GM10847 (cell line): ENCODE results near the gene ACER2.

Experiments
- POLR2A ChIP-seq: IDR thresholded peaks from 2 replicates; pipeline ENCODE4 v1.6.1; 2011; ENCODE audit not compliant: insufficient read length; ENCODE audit errors: extremely low read depth

ACER2 gene

GRCh38 chr9:19404283-19405075 is 4.3 kb upstream of the ACER2 start:
- no peak for TF ChIP-seq POLR2A

- no peak for TF ChIP-seq POLR2A
These were observed 3.0 kb upstream of the ACER2 start for GRCh38 chr9:19405771-19406170.

GRCh38 chr9:19408316-19408692 is 505 bp upstream of the ACER2 start:
- TF ChIP-seq POLR2A: no peak

GRCh38 chr9:19409401-19410194 is 789 bp downstream of the ACER2 start:
- TF ChIP-seq POLR2A: no peak

- TF ChIP-seq POLR2A: no peak
These were observed 1.3 kb downstream of the ACER2 start for GRCh38 chr9:19410195-19410503.

- no peak for TF ChIP-seq POLR2A
These were observed 1.8 kb downstream of the ACER2 start for GRCh38 chr9:19410594-19410993.

GRCh38 chr9:19411316-19411715 is 2.5 kb downstream of the ACER2 start:
- no peak for TF ChIP-seq POLR2A

- no peak for TF ChIP-seq POLR2A
These were observed 7.3 kb downstream of the ACER2 start for GRCh38 chr9:19416143-19416542.

GRCh38 chr9:19420877-19421276 is 12.1 kb downstream of the ACER2 start:
- no peak for TF ChIP-seq POLR2A

- no peak for TF ChIP-seq POLR2A
These were observed 14.4 kb downstream of the ACER2 start for GRCh38 chr9:19423163-19423562.

- no peak for TF ChIP-seq POLR2A
These were observed 15.5 kb downstream of the ACER2 start for GRCh38 chr9:19424176-19424779.

GRCh38 chr9:19429595-19429994 is 20.8 kb downstream of the ACER2 start:
- TF ChIP-seq POLR2A: no peak

GRCh38 chr9:19430201-19430760 is 21.5 kb downstream of the ACER2 start:
- TF ChIP-seq POLR2A: no peak

- no peak for TF ChIP-seq POLR2A
These were observed 22.8 kb downstream of the ACER2 start for GRCh38 chr9:19431361-19432171.

- TF ChIP-seq POLR2A: no peak
These were observed 23.7 kb downstream of the ACER2 start for GRCh38 chr9:19432473-19432872.
